ENCODE data around the gene NKD2.

DNA sequence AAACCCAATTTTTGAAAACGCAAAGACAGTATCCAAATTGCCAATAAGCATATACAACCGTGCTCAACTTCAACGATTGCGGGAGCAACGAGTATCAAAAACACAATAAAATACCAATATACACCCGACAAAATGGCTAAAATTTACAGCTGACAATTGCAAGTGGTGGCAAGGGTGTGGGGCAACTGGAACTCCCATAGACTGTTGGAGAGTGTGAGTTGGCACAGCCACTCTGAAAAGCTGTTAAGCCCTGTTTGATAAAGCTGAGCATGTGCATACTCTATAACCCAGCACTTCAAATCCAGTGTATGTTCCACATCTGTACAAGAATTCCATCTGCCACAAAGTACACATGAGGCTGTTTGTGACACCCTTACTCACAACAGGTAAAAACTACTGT, 20.3 kb upstream of the NKD2 start:
- no peak for TF ChIP-seq EZH2 (IDR thresholded peaks at IDR 0.05; ENCODE audit: low read depth)
- TF ChIP-seq, protein P1, sequence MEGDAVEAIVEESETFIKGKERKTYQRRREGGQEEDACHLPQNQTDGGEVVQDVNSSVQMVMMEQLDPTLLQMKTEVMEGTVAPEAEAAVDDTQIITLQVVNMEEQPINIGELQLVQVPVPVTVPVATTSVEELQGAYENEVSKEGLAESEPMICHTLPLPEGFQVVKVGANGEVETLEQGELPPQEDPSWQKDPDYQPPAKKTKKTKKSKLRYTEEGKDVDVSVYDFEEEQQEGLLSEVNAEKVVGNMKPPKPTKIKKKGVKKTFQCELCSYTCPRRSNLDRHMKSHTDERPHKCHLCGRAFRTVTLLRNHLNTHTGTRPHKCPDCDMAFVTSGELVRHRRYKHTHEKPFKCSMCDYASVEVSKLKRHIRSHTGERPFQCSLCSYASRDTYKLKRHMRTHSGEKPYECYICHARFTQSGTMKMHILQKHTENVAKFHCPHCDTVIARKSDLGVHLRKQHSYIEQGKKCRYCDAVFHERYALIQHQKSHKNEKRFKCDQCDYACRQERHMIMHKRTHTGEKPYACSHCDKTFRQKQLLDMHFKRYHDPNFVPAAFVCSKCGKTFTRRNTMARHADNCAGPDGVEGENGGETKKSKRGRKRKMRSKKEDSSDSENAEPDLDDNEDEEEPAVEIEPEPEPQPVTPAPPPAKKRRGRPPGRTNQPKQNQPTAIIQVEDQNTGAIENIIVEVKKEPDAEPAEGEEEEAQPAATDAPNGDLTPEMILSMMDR (conservative IDR thresholded peaks at IDR 0.05): no peak
